Thyroid gland (tissue), 4 donors: ENCODE results near the gene DHCR24. TPM values are rescaled to one million over a fixed set of nuclear protein-coding genes. Genes with fewer than 3 reads are reported as not detected.

Source experiments
- DNase-seq, 2 donors: peaks; one replicate each; pipeline ENCODE4 v3.0.0-alpha.2; 2019
- H3K27ac ChIP-seq, 3 donors: fragments of 200-600 bp; sonication (generic); 1 replicate in 2 of 3; 2 replicates in 1 of 3; pipeline ENCODE4 v1.5.1; 2016 to 2019; ENCODE audit warnings: mild to moderate bottlenecking in 1 of 3, moderate library complexity in 1 of 3
- H3K27me3 ChIP-seq: fragments of 200-600 bp; sonication (generic); one replicate; pipeline ENCODE4 v1.5.1; 2019
- H3K36me3 ChIP-seq, 2 donors: fragments of 200-600 bp; sonication (generic); one replicate each; pipeline ENCODE4 v1.5.1; 2016 to 2019
- H3K4me1 ChIP-seq, 2 donors: fragments of 200-600 bp; sonication (generic); one replicate each; pipeline ENCODE4 v1.5.1; 2017 to 2019
- H3K4me3 ChIP-seq, 3 donors: fragments of 200-600 bp; sonication (generic); replicated peaks in 1 of 3; 1 replicate in 2 of 3; 2 replicates in 1 of 3; pipeline ENCODE4 v1.5.1; 2016; ENCODE audit warnings: mild to moderate bottlenecking in 1 of 3
- H3K9me3 ChIP-seq: fragments of 200-600 bp; sonication (generic); one replicate; pipeline ENCODE4 v1.5.1; 2017
- CTCF ChIP-seq, 6 experiments: fragments of 200-600 bp in 3 of 6; fragments of 450-650 bp in 3 of 6; sonication (generic) in 3 of 6; IDR thresholded peaks; one replicate each; pipeline ENCODE4 v1.5.1; 2016 to 2019; ENCODE audit warnings: antibody characterized with exemption in 6 of 6, mild to moderate bottlenecking in 2 of 6, inconsistent platforms in 1 of 6, moderate library complexity in 1 of 6
- POLR2A ChIP-seq, 2 donors: fragments of 450-650 bp; IDR thresholded peaks; one replicate each; pipeline ENCODE4 v1.6.1; 2017; ENCODE audit warnings: antibody characterized with exemption in 2 of 2, mild to moderate bottlenecking in 2 of 2, moderate library complexity in 1 of 2
- whole genome bisulfite sequencing, 2 donors: methylation state at CpG; one replicate each; pipeline ENCODE4 v1.1.5; 2017; 5-methylcytosine and 5-hydroxymethylcytosine counted together
- intact Hi-C: fragments of 100-400 bp; cut with DNase I; formaldehyde crosslinking; loops from one replicate; pipeline ENCODE4 v1.15.1; 2023
- total RNA-seq, 4 donors: library from RNA; depleted of rRNA; stranded (reverse); fragments of >200 nt; gene quantifications; one replicate each; pipeline ENCODE4 v1.2.3, GENCODE V29; 2016

The DHCR24 gene
- total RNA-seq, 4 donors from 2014 or later: 22.4 to 82.2 (median 40.4) TPM

DNA sequence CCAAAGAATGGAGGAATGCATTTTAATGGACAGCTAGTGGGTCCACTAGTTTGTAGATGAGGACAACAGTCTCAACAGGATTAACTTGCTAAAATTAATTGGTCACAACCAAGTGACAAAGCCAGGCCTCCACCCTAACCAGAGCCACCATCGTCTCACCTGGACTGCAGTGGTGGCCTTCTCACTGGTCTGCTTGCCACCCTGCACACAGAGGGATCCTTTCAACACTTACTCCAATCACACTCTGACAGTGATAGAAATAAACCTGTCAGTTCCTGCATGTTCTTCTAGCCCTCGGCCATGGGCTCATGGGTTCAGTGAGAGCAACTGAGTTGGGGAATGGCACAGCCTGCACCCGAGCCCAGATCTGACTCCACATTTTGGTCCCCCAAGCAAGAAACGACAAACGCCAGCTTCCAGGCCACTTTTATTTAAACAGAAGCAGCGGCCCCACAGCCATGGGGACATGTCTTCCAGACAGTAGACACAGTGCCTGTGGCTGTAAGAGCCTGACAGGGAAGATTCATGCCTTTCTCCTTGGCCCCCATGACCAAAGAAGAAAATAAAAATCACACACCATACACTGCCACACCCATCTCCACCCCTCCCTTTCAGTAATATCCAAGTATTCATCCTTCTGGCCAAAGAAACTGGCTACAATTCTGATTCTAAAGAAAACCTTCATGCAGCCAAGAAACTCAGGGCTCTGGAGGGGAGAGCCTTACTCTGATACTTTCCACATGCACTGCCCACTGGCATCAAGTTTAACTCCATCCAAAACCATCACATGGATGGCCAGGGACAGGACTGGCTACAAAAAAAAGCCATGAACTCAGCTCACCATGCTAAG is 37.6 kb downstream of the DHCR24 start:
- Histone ChIP-seq H3K36me3 (peaks cover 0 to 17% of the 10 kb centered on the region in 2 donors), H3K4me1 (no peaks in the 10 kb centered on the region), H3K4me3 (no peak overlapping the region), H3K27ac (no peak overlapping the region), H3K9me3 (no peaks in the 10 kb centered on the region), H3K27me3 (no peaks in the 10 kb centered on the region)
- intact Hi-C loops: no loop called here
- WGBS, 2 donors: 91 to 96% methylated on average over 6 of the region's 6 CpGs
- no peak for DNase-seq
- TF ChIP-seq CTCF (IDR thresholded peaks at IDR 0.05) (no peak), POLR2A (IDR thresholded peaks at IDR 0.05) (no peak)

DNA sequence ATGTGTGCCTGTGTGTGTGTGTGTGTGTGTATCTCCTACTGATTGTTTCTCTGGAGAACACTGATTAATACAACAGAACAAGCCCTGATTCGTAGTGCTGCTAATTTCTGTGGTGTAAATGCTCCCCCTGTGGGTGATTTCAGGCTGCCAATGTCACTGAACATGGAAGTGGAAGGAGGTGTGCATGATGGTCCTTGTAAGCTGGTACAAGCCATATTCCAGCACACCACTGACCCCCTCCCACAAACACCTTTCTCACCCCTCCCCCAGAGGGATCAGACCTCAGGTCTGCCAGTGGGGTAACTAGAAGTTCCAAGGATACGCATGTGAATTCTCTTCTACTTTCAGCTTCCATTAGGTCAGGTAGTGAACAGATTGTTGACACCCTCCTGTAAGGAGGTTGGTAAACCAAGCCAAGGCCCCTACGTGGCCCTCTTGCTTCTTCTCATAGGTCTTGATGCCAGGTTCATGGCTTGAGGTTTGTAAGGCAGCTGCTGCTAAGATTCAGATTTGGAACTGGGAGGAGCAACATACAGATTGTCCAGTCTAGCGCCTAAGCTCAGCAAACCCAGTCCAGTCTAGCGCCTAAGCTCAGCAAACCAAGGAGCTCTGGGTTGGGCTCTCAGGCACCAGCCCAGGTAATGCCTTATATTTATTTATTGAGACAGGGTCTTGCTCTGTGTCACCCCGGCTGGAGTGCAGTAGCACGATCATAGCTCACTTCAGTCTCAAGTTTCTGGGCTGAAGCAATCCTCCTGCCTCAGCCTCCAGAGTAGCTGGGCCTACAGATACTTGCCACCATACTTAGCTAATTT is 38.7 kb downstream of the DHCR24 start:
- H3K4me1 ChIP-seq: no peaks in the 10 kb centered on the region
- intact Hi-C loops: no loop called here
- TF ChIP-seq POLR2A (IDR thresholded peaks at IDR 0.05) (no peak), CTCF (IDR thresholded peaks at IDR 0.05) (no peak)

GRCh38 chr1:54846716-54847284 is 40.2 kb downstream of the DHCR24 start:
- H3K36me3 ChIP-seq: peaks cover 0 to 8% of the 10 kb centered on the region in 2 donors
- H3K27me3 ChIP-seq: no peaks in the 10 kb centered on the region
- H3K4me3 ChIP-seq: no peak overlapping the region
- DNase-seq: no peak
- 94 to 96% methylated on average over 9 of the region's 9 CpGs for WGBS, 2 donors
- TF ChIP-seq POLR2A (IDR thresholded peaks at IDR 0.05): no peak
- TF ChIP-seq CTCF (IDR thresholded peaks at IDR 0.05): no peak
- intact Hi-C loops: no loop called here
- no peaks in the 10 kb centered on the region for H3K9me3 ChIP-seq
- no peaks in the 10 kb centered on the region for H3K4me1 ChIP-seq
- H3K27ac ChIP-seq: no peak overlapping the region

More for the DNA sequence above, 38.7 kb downstream of the DHCR24 start:
- 93 to 94% methylated on average over 4 to 7 of the region's 7 CpGs for WGBS, 2 donors
- DNase-seq: no peak
- Histone ChIP-seq H3K27me3 (no peaks in the 10 kb centered on the region), H3K9me3 (no peaks in the 10 kb centered on the region), H3K27ac (no peak overlapping the region), H3K4me3 (no peak overlapping the region), H3K36me3 (peaks cover 0 to 13% of the 10 kb centered on the region in 2 donors)

DNA sequence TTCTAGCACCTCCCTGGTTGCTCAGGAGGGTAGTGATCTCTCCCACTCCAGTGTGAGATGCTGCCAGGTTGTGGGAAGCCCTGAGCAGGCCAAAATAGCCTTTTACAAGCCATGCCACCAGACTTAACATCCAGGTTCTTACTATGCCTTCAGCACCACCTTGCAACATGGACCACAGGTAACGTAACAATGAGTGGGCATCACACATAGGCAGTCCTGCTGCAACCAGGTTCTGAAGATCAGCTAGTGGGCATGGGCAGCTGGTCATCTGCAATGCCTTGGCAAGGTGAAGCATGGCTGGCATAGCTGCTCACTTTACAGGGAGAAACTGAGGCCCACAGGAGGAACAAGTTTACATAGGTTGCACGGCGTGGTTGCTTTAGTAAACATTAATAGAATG is 40.7 kb downstream of the DHCR24 start:
- Histone ChIP-seq H3K4me1 (no peaks in the 10 kb centered on the region), H3K27ac (no peak overlapping the region), H3K36me3 (peaks cover 0 to 3% of the 10 kb centered on the region in 2 donors), H3K4me3 (no peak overlapping the region), H3K27me3 (no peaks in the 10 kb centered on the region), H3K9me3 (no peaks in the 10 kb centered on the region)
- TF ChIP-seq CTCF (IDR thresholded peaks at IDR 0.05): no peak
- no peak for TF ChIP-seq POLR2A (IDR thresholded peaks at IDR 0.05)
- WGBS, 2 donors: 94 to 95% methylated on average over 3 of the region's 3 CpGs
- DNase-seq: no peak
- intact Hi-C loops: no loop called here
